HepG2 (cell line): Measurements from ENCODE around the gene MUC22.

Experiments
- AKNA ChIP-seq: sonication (generic); formaldehyde crosslinking; IDR thresholded peaks from 2 replicates; pipeline ENCODE4 v1.4.0; 2020; ENCODE audit warnings: missing genetic modification reagents, borderline replicate concordance
- CBFB ChIP-seq: sonication (generic); formaldehyde crosslinking; IDR thresholded peaks from 2 replicates; pipeline ENCODE4 v1.4.0; 2020; ENCODE audit warnings: missing genetic modification reagents
- CREB1 ChIP-seq, 2 experiments: fragments of 450-650 bp in 1 of 2; IDR thresholded peaks; 2 replicates each; pipeline ENCODE4 v1.6.1; 2016 to 2017; ENCODE audit warnings: control low read depth in 1 of 2, mild to moderate bottlenecking in 1 of 2, missing compliant biosample characterization in 1 of 2, missing genetic modification characterization in 1 of 2
- NFKB2 ChIP-seq: sonication (generic); formaldehyde crosslinking; IDR thresholded peaks from 2 replicates; pipeline ENCODE4 v1.4.0; 2020; ENCODE audit warnings: missing genetic modification reagents, borderline replicate concordance
- SNRNP70 ChIP-seq: fragments of 200-400 bp; formaldehyde crosslinking; IDR thresholded peaks from 2 replicates; pipeline ENCODE4 v1.6.1; 2017; ENCODE audit warnings: mild to moderate bottlenecking, low read depth, low read length, moderate library complexity
- TP53 ChIP-seq: sonication (generic); formaldehyde crosslinking; conservative IDR thresholded peaks from 2 replicates; pipeline ENCODE4 v1.4.0; 2020; ENCODE audit warnings: missing genetic modification reagents
- ZHX1 ChIP-seq: sonication (generic); formaldehyde crosslinking; IDR thresholded peaks from 2 replicates; pipeline ENCODE4 v1.8.1; 2022; ENCODE audit warnings: low read depth, mild to moderate bottlenecking, missing genetic modification reagents
- ZNF549 ChIP-seq: sonication (generic); formaldehyde crosslinking; IDR thresholded peaks from 2 replicates; pipeline ENCODE4 v1.5.0; 2020; ENCODE audit warnings: missing genetic modification reagents
- ZNF775 ChIP-seq: sonication (generic); formaldehyde crosslinking; IDR thresholded peaks from 2 replicates; pipeline ENCODE4 v1.4.0; 2020; ENCODE audit warnings: missing genetic modification reagents, mild to moderate bottlenecking, moderate library complexity, borderline replicate concordance
- ZNF788 ChIP-seq: sonication (generic); formaldehyde crosslinking; IDR thresholded peaks from 2 replicates; pipeline ENCODE4 v1.5.0; 2020; ENCODE audit warnings: mild to moderate bottlenecking, missing genetic modification reagents, borderline replicate concordance
- TF ChIP-seq, protein P1 (sequence below): sonication (generic); formaldehyde crosslinking; IDR thresholded peaks from 2 replicates; pipeline ENCODE4 v1.5.0; 2020; ENCODE audit warnings: missing genetic modification reagents

- TF ChIP-seq, protein P1, sequence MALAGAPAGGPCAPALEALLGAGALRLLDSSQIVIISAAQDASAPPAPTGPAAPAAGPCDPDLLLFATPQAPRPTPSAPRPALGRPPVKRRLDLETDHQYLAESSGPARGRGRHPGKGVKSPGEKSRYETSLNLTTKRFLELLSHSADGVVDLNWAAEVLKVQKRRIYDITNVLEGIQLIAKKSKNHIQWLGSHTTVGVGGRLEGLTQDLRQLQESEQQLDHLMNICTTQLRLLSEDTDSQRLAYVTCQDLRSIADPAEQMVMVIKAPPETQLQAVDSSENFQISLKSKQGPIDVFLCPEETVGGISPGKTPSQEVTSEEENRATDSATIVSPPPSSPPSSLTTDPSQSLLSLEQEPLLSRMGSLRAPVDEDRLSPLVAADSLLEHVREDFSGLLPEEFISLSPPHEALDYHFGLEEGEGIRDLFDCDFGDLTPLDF (CRISPR knock-in tag): no peak
- TF ChIP-seq ZHX1 (CRISPR knock-in tag) (no peak), CBFB (no peak), ZNF775 (CRISPR knock-in tag) (no peak), CREB1 (IDR thresholded peaks at IDR 0.05) (no peak), CREB1 (CRISPR knock-in tag; IDR thresholded peaks at IDR 0.05) (no peak), ZNF549 (CRISPR knock-in tag) (no peak), SNRNP70 (no peak), TP53 (CRISPR knock-in tag) (no peak), NFKB2 (CRISPR knock-in tag) (no peak), ZNF788 (CRISPR knock-in tag) (no peak), AKNA (CRISPR knock-in tag) (no peak)
Observed at GRCh38 chr6:30985490-30985889, 24.8 kb upstream of the MUC22 start.
